Erythroblast (primary cell): ENCODE measurements around the gene MS4A18.

ENCODE experiments used
- GATA1 ChIP-seq: IDR thresholded peaks from 2 replicates; pipeline ENCODE4 v1.6.1; 2011; ENCODE audit warnings: low read depth, mild to moderate bottlenecking, control low read depth, low read length, moderate library complexity
- POLR2A ChIP-seq: IDR thresholded peaks from 2 replicates; pipeline ENCODE4 v1.6.1; 2011; ENCODE audit warnings: mild to moderate bottlenecking, low read length

GRCh38 chr11:60785806-60786361, 61.4 kb downstream of the MS4A18 start:
- TF ChIP-seq POLR2A = no peak
- TF ChIP-seq GATA1 = no peak
